NCI-H460 (cell line): Measurements from ENCODE around the gene CRIP2. TPM values are rescaled to one million over a fixed set of nuclear protein-coding genes. Genes with fewer than 3 reads are reported as not detected.

Experiments used
- DNase-seq: peaks from one replicate; pipeline ENCODE4 v3.0.0-alpha.2; 2016; ENCODE audit warnings: low read depth; ENCODE audit errors: extremely low read depth
- polyA plus RNA-seq: library from polyadenylated mRNA; depleted of rRNA; stranded (reverse); fragments of >200 nt; gene quantifications from 2 replicates; pipeline ENCODE4 v1.2.3, GENCODE V29; 2014; cell fraction: nucleus; rRNA removed
- total RNA-seq: library from RNA; depleted of rRNA; stranded (reverse); fragments of >200 nt; shearing (Covaris generic); gene quantifications from 2 replicates; pipeline ENCODE4 v1.2.3, GENCODE V29; 2014; rRNA removed

The CRIP2 gene
- 13.6 and 18.7 TPM in 2 replicates for total RNA-seq
- 21.1 and 26.1 TPM in 2 replicates for polyA plus RNA-seq

- no peak for DNase-seq
These were observed at the start of gene CRIP2 for GRCh38 chr14:105474483-105475268. CRIP2 (plus strand) TSS chr14:105474821; CDS start chr14:105474863, 42 bp downstream.

- no peak for DNase-seq
These were observed 49.8 kb upstream of the CRIP2 start for GRCh38 chr14:105424861-105425260.

- DNase-seq, result no peak
These were observed 48.8 kb upstream of the CRIP2 start for GRCh38 chr14:105425823-105426247.

GRCh38 chr14:105426416-105427130, 48.0 kb upstream of the CRIP2 start:
- DNase-seq, result no peak

- no peak for DNase-seq
These were observed 47.2 kb upstream of the CRIP2 start for GRCh38 chr14:105427412-105427811.

- no peak for DNase-seq
These were observed 46.6 kb upstream of the CRIP2 start for GRCh38 chr14:105427936-105428485.

- DNase-seq, result no peak
These were observed 44.6 kb upstream of the CRIP2 start for GRCh38 chr14:105430042-105430441.

GRCh38 chr14:105430565-105430964, 44.1 kb upstream of the CRIP2 start:
- no peak for DNase-seq

GRCh38 chr14:105431256-105431655, 43.4 kb upstream of the CRIP2 start:
- DNase-seq, result no peak

GRCh38 chr14:105432657-105433056, 42.0 kb upstream of the CRIP2 start:
- no peak for DNase-seq

GRCh38 chr14:105433161-105433605, 41.4 kb upstream of the CRIP2 start:
- no peak for DNase-seq

- no peak for DNase-seq
These were observed 38.2 kb upstream of the CRIP2 start for GRCh38 chr14:105436402-105436801.

- DNase-seq, result no peak
These were observed 37.5 kb upstream of the CRIP2 start for GRCh38 chr14:105436891-105437722.

GRCh38 chr14:105437723-105438500, 36.7 kb upstream of the CRIP2 start:
- no peak for DNase-seq

GRCh38 chr14:105439179-105439578, 35.4 kb upstream of the CRIP2 start:
- no peak for DNase-seq

- DNase-seq, result peak; percentile 19
These were observed 34.7 kb upstream of the CRIP2 start for GRCh38 chr14:105439710-105440553.

GRCh38 chr14:105440554-105440900, 34.1 kb upstream of the CRIP2 start:
- no peak for DNase-seq

- no peak for DNase-seq
These were observed 33.6 kb upstream of the CRIP2 start for GRCh38 chr14:105440992-105441391.

- DNase-seq, result no peak
These were observed 32.5 kb upstream of the CRIP2 start for GRCh38 chr14:105442125-105442524.
